ACC112 (cell line): Measurements from ENCODE around the gene FBXW12.

Experiments
- H2AFZ ChIP-seq: fragments of 200-600 bp; sonication (generic); one replicate; pipeline ENCODE4 v1.6.0; 2017; ENCODE audit warnings: antibody characterized with exemption, low read length; ENCODE audit not compliant: unreplicated experiment
- H3K27ac ChIP-seq: fragments of 200-600 bp; sonication (generic); 2 replicates; pipeline ENCODE4 v1.5.1; 2014; ENCODE audit warnings: low read depth, mild to moderate bottlenecking, antibody characterized with exemption, low read length, moderate library complexity
- H3K27me3 ChIP-seq: fragments of 200-600 bp; sonication (generic); 2 replicates; pipeline ENCODE4 v1.6.1; 2014; ENCODE audit warnings: mild to moderate bottlenecking, antibody characterized with exemption, low read length, moderate library complexity, mixed read lengths; ENCODE audit not compliant: insufficient read depth
- H3K36me3 ChIP-seq: fragments of 200-600 bp; sonication (generic); 2 replicates; pipeline ENCODE4 v1.6.1; 2016; ENCODE audit warnings: mild to moderate bottlenecking, antibody characterized with exemption, low read length, moderate library complexity, mixed read lengths; ENCODE audit not compliant: insufficient read depth
- H3K4me1 ChIP-seq: fragments of 200-600 bp; sonication (generic); one replicate; pipeline ENCODE4 v1.6.1; 2016; ENCODE audit warnings: low read length, mixed read lengths; ENCODE audit not compliant: insufficient read depth, unreplicated experiment, control insufficient read depth
- H3K4me3 ChIP-seq: fragments of 200-600 bp; sonication (generic); 2 replicates; pipeline ENCODE4 v1.5.1; 2014; ENCODE audit warnings: mild to moderate bottlenecking, low read depth, low read length
- H3K79me2 ChIP-seq: fragments of 200-600 bp; sonication (generic); one replicate; pipeline ENCODE4 v1.6.0; 2016; ENCODE audit warnings: low read length; ENCODE audit not compliant: control insufficient read depth, unreplicated experiment, insufficient read depth

The FBXW12 gene

DNA sequence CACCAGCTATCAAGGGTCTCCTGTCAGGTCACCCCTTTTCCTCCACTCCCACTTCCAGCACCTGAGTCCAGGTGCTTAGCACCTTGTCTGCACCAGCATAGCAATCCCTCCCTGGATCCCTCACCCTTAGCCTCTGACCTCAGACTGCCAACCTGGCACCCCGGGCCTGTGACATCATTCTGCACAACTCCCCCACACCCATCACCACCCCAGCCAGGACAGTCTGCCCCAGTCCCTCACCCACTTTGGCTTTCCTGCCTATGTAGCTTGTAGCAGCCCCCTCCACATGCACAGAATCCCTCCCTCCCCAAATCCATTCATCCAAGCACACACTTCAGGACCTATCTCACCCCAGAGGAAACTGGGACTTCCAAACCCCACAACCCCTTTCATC is 58.7 kb downstream of the FBXW12 start:
- Histone ChIP-seq H3K36me3 (peaks cover 12% of the 10 kb centered on the region; the same call in 1 of the 2 replicates), H3K27me3 (no peaks in the 10 kb centered on the region), H3K79me2 (peaks cover 3% of the 10 kb centered on the region), H3K27ac (no peak overlapping the region), H3K4me3 (no peak overlapping the region), H3K4me1 (peaks cover 42% of the 10 kb centered on the region), H2AFZ (no peak overlapping the region)

DNA sequence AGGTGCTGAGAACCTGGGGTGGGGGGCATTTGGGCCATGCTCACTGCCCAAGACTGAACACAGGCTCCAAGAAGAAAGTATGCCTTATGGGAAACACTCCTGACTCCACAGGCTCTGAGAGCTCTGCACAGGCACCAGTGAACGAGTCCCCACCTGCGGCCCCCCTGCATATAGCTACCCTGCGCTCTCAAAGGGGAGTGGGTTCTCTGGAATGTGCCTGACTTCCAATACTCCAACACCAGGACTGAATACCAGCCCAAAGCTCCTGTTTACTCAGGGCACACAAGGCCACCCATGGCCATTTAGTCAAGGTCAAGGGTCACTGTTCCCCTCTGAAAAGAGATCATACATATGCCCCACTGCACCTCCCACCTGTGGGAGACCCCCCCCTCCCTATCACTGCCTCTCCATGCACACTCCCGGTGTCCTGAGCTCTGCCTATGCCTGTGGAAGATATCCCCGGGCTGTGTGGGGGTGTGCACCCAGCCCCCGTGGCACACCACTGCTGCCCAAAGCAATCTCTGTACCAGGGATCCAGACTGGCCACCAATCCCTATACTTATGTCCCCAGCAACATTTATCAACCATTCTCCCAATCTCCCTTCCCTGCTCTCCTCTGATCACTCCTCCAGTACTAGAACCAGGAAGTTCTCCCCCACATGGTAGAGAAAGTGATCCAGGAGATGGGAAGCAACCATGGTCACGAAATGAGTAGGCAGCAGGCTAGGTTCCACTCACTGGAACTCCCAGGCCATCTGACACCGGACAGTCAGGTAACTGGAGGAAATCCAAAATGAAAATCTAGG is 59.4 kb downstream of the FBXW12 start:
- Histone ChIP-seq H3K27ac (no peak overlapping the region), H3K4me1 (peaks cover 41% of the 10 kb centered on the region), H3K36me3 (peaks cover 12% of the 10 kb centered on the region; the same call in 1 of the 2 replicates), H3K79me2 (peaks cover 3% of the 10 kb centered on the region), H3K4me3 (no peak overlapping the region), H3K27me3 (no peaks in the 10 kb centered on the region), H2AFZ (no peak overlapping the region)

DNA sequence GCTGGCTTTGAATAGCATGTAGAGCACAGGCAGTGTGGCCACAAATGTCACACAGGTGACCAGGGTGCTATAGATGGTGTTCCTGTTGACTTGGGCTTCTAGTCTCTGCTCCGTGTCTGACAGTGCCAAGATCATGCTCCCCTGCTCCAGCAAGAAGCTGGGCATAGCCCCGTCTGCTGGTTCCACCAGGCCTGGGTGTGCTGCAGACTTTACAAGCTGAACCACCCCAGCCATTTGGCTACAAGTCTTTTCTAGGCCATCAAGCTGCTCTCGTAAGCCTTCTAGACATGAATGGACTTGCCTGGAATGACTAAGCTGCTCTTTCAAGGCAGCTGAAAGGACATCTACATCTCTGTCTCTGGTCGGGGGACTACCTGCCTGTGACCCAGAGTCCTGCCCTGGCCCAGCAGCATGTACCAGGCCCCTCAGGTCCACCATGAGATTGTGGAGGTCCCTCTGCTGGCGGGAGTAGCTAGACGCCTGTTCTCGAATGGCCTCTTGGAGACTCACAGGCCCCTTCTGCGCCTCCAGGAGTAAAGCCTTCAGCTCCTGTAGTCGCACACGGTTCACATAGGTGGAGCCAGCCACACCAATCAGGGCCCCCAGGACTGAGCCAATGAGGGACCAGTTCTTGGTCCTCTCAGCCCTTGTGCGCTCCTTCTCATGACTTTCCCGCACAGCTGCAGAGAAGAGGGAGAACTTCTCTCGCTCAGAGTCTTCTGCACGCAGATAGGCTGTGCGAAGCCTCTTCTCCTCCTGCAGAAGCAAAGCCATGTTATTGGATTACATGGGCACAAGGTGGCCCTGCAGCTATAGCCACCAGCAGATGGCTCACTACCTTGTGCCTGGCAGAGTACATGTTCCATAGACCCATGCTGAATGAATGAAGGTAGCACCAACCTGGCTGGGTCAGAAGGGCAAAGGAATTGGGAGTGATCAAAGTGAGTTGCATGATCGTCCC is 60.7 kb downstream of the FBXW12 start:
- Histone ChIP-seq H3K27me3 (no peaks in the 10 kb centered on the region), H3K4me3 (no peak overlapping the region), H2AFZ (no peak overlapping the region), H3K27ac (no peak overlapping the region), H3K4me1 (peaks cover 32% of the 10 kb centered on the region), H3K36me3 (peaks cover 12% of the 10 kb centered on the region; the same call in 1 of the 2 replicates), H3K79me2 (peaks cover 3% of the 10 kb centered on the region)

DNA sequence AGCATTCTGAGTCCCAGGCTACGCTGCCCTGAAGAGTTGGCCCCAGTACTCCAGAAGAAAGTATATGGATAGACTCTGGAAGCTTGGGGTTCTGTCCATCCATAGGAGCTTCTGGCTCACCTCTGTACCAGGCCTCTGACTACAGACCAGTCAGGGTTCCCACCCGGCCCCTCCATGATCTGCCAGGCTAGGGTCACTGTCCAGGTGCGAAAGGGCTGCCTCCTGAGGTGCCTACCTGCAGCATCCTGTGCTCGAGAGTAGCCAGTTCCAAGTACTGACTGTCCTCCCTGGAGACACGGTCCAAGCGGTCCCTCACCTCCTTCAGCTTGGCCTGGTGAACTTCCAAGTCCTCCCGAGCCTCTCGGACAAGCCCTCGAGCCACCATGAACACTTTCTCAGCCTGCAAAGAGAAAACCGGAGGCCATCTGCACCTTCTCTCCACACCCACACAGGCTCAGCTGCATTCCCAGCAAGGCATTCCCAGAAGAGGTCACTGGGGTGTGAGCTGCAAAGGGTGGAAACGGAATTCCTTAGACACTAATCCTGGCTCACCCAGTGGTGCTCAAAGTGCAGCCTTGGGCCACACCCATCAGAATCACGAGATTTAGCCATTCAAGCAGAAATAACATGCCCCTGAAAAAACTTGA is 61.6 kb downstream of the FBXW12 start:
- Histone ChIP-seq H3K36me3 (peaks cover 12% of the 10 kb centered on the region; the same call in 1 of the 2 replicates), H3K4me3 (no peak overlapping the region), H3K27me3 (no peaks in the 10 kb centered on the region), H3K27ac (no peak overlapping the region), H3K79me2 (peaks cover 5% of the 10 kb centered on the region), H3K4me1 (peaks cover 32% of the 10 kb centered on the region), H2AFZ (no peak overlapping the region)

DNA sequence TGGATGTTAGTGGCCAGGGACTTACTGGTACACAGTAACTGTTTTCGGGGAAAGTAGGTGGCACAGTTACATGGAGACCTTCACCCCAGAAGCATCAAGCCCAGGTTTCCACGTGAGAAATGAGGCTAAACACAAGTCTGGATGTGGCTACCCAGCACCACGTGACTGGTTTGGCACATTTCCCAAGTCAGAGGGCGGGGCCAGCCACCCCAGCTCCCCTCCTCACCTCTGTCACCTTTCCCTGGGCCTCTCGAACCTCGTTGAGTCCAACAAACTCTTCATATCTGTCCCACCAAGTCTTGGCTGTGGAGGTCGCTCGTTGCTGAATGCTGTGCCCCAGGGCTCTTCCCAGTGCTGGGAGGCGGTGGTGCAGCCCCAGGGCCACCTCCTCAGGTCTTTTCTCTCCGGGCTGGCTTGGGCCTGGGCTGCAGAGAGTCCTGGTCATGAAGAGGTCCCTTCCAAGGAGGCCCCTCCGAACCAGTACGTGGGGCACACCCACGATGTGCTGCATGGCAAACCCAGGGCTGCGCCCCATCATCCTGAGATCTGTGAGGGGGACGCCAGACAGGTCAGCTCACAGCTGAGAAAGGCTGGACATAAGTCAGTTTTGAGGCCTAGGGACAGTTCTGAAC is 62.7 kb downstream of the FBXW12 start:
- Histone ChIP-seq H3K36me3 (peaks cover 12% of the 10 kb centered on the region; the same call in 1 of the 2 replicates), H3K4me3 (no peak overlapping the region), H2AFZ (no peak overlapping the region), H3K4me1 (peaks cover 31% of the 10 kb centered on the region), H3K27me3 (no peaks in the 10 kb centered on the region), H3K27ac (peak overlapping the region; percentile 41; the same call in 1 of the 2 replicates), H3K79me2 (peaks cover 16% of the 10 kb centered on the region)

DNA sequence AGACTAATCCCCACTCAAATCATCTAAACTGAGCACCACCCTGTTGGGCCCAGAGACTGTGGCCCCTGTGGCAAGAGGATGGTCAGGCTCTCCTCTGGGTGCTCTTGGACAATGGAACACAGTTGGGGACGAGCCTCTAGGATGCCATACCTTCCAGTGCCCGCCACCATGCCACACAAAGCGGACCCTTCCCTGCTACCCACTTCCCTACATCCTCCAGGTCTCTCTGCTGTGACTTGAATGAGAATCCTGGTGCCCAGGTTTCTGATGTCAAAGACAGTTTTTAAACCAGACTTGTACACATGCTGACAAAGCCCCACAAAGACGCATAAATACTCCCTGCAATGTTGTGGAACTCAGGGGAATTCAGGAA is 63.2 kb downstream of the FBXW12 start:
- Histone ChIP-seq H2AFZ (no peak overlapping the region), H3K79me2 (peaks cover 19% of the 10 kb centered on the region), H3K36me3 (peaks cover 12% of the 10 kb centered on the region; the same call in 1 of the 2 replicates), H3K27me3 (no peaks in the 10 kb centered on the region), H3K27ac (no peak overlapping the region), H3K4me3 (no peak overlapping the region), H3K4me1 (peaks cover 26% of the 10 kb centered on the region)

DNA sequence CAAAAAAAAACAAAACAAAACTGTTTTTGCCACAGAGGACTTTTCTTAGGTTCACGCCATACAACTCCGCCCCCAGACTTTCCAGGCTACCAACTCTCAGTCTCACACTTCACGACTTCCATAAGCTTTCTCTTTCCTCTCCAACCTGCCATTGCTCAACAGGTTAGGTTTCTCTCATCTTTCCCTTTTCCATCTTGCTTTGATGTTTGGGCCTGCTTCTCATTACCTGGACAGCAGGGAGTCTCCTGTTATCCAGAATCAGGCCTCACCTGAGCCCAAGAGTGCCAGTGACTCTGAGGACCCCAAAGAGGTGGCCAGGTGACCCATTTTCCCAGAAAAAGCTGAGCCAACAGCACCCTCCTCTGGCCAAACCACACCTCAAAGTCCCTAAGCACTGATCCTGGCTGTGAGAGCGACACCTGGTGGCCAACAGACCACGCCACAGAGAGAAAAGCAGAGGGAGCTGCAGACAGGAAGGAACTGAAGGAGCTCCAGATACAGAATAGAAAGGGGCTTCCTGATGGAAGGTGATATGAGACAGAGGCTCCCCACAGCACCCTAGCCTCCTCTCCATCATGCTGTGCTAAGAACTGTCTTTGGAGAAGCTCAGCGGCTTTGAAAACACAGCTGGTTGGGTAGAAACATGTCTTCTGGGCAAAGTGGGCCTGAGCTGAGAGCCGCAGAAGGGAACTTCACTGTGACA is 63.9 kb downstream of the FBXW12 start:
- peaks cover 26% of the 10 kb centered on the region for H3K79me2 ChIP-seq
- no peaks in the 10 kb centered on the region for H3K27me3 ChIP-seq
- H3K4me1 ChIP-seq: peaks cover 23% of the 10 kb centered on the region
- no peak overlapping the region for H2AFZ ChIP-seq
- H3K4me3 ChIP-seq: no peak overlapping the region
- no peak overlapping the region for H3K27ac ChIP-seq
- H3K36me3 ChIP-seq: peaks cover 12% of the 10 kb centered on the region; the same call in 1 of the 2 replicates

DNA sequence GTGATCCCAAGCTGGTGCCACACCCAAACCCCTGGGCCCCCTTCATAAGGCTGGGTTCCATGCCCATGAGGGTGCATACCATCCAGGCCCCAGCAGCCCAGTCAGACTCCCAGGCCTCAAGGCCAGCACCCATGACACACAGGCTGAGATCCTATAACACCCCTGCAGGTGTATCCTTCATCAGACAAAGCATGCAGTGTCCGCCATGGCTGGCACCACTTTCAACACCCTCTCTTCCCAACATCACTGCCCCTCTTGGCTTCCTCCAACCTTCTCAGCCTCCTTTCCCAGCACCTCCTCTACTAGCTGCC is 64.4 kb downstream of the FBXW12 start:
- Histone ChIP-seq H3K4me3 (no peak overlapping the region), H3K79me2 (peaks cover 31% of the 10 kb centered on the region), H3K27ac (no peak overlapping the region), H3K36me3 (peaks cover 12% of the 10 kb centered on the region; the same call in 1 of the 2 replicates), H3K4me1 (peaks cover 25% of the 10 kb centered on the region), H2AFZ (no peak overlapping the region), H3K27me3 (no peaks in the 10 kb centered on the region)

DNA sequence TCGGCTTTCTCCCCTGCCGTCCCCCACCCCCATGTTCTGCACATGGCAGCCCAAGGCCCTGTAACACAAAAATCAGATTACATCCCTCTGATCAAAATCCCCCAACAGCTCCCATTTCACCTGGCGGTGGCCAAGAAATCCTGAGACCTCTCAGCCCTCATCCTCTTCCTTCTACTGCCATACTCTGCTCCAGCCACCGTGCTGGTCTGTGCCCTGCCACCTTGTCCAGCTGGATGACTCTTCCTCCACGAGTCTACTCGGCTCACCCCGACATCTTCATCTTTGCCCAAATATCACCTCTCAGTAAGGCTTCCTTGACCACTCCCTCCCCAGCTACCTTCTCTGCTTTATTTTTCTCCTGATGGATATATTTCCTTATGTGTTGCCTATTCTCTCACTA is 64.8 kb downstream of the FBXW12 start:
- H3K4me3 ChIP-seq: no peak overlapping the region
- peaks cover 29% of the 10 kb centered on the region for H3K4me1 ChIP-seq
- peaks cover 15% of the 10 kb centered on the region; the same call in 1 of the 2 replicates for H3K36me3 ChIP-seq
- H2AFZ ChIP-seq: no peak overlapping the region
- H3K79me2 ChIP-seq: peaks cover 35% of the 10 kb centered on the region
- no peak overlapping the region for H3K27ac ChIP-seq
- no peaks in the 10 kb centered on the region for H3K27me3 ChIP-seq
